Stomach (tissue), 9 donors: Measurements from ENCODE around the gene PPP1R9B. TPM values are rescaled to one million over a fixed set of nuclear protein-coding genes. Genes with fewer than 3 reads are reported as not detected.

Experiments used
- DNase-seq, 2 donors: peaks; one replicate each; pipeline versions ENCODE4 v3.0.0 to v3.0.0-alpha.2; 2013 to 2019
- H3K27ac ChIP-seq, 5 donors: fragments of 200-600 bp in 4 of 5; sonication (generic) in 4 of 5; one replicate each; pipeline ENCODE4 v1.5.1; 2013 to 2019; ENCODE audit warnings: mild to moderate bottlenecking in 1 of 5, moderate library complexity in 1 of 5
- H3K27me3 ChIP-seq, 3 donors: fragments of 200-600 bp; sonication (generic); one replicate each; pipeline ENCODE4 v1.5.1; 2017 to 2019; ENCODE audit warnings: mixed run types in 1 of 3
- H3K36me3 ChIP-seq, 4 donors: fragments of 200-600 bp; sonication (generic); 1 replicate in 3 of 4; 2 replicates in 1 of 4; pipeline ENCODE4 v1.5.1; 2016 to 2019
- H3K4me1 ChIP-seq, 4 donors: fragments of 200-600 bp; sonication (generic); one replicate each; pipeline ENCODE4 v1.5.1; 2016 to 2019
- H3K4me3 ChIP-seq, 4 donors: fragments of 200-600 bp; sonication (generic) in 3 of 4; one replicate each; pipeline ENCODE4 v1.5.1; 2016 to 2019; ENCODE audit warnings: mild to moderate bottlenecking in 1 of 4
- H3K9me3 ChIP-seq, 4 donors: fragments of 200-600 bp; sonication (generic); one replicate each; pipeline ENCODE4 v1.5.1; 2016 to 2019
- CTCF ChIP-seq, 7 experiments: fragments of 450-650 bp in 4 of 7; fragments of 200-600 bp in 3 of 7; sonication (generic) in 3 of 7; IDR thresholded peaks; one replicate each; pipeline ENCODE4 v1.5.1; 2016 to 2019; ENCODE audit warnings: antibody characterized with exemption in 7 of 7, control low read depth in 2 of 7, mild to moderate bottlenecking in 1 of 7
- EP300 ChIP-seq: sonication (generic); formaldehyde crosslinking; IDR thresholded peaks from one replicate; pipeline ENCODE4 v1.6.1; 2017; ENCODE audit warnings: antibody characterized with exemption
- POLR2A ChIP-seq, 4 donors: fragments of 450-650 bp; IDR thresholded peaks; one replicate each; pipeline ENCODE4 v1.6.1; 2016; ENCODE audit warnings: antibody characterized with exemption in 4 of 4, control low read depth in 2 of 4, mild to moderate bottlenecking in 1 of 4, moderate library complexity in 1 of 4
- POLR2AphosphoS5 ChIP-seq, 3 donors: sonication (generic); formaldehyde crosslinking; IDR thresholded peaks; one replicate each; pipeline ENCODE4 v1.6.1; 2016; ENCODE audit warnings: antibody characterized with exemption in 3 of 3
- WGBS, 5 donors: extraction: QIAGEN DNeasy Blood & Tissue Kit in 3 of 5; methylation state at CpG; one replicate each; pipeline versions ENCODE4 v1.1.5 to v1.1.7; 2013 to 2018; 5-methylcytosine and 5-hydroxymethylcytosine counted together
- intact Hi-C: fragments of 100-400 bp; cut with DNase I; formaldehyde crosslinking; loops from one replicate; pipeline ENCODE4 v1.15.1; 2023; ENCODE audit warnings: low total_unique reads
- polyA plus RNA-seq, 3 donors: library from polyadenylated mRNA; stranded (reverse); fragments of 200-250 nt; gene quantifications; one replicate each; pipeline ENCODE4 v1.2.3, GENCODE V29; 2013
- total RNA-seq, 5 donors: library from RNA; depleted of rRNA; stranded (reverse); fragments of >200 nt; gene quantifications; one replicate each; pipeline versions ENCODE4 v1.1.0 to v1.2.3, GENCODE V29; 2014 to 2016
- donor health status: healthy with polysubstance abuse.
- donor health status: Bipolar disorder and iron deficiency.
- donor health status: healthy.

Gene PPP1R9B
- total and polyA plus RNA-seq, 8 donors = 11.6 to 64.2 (median 18.9) TPM

DNA sequence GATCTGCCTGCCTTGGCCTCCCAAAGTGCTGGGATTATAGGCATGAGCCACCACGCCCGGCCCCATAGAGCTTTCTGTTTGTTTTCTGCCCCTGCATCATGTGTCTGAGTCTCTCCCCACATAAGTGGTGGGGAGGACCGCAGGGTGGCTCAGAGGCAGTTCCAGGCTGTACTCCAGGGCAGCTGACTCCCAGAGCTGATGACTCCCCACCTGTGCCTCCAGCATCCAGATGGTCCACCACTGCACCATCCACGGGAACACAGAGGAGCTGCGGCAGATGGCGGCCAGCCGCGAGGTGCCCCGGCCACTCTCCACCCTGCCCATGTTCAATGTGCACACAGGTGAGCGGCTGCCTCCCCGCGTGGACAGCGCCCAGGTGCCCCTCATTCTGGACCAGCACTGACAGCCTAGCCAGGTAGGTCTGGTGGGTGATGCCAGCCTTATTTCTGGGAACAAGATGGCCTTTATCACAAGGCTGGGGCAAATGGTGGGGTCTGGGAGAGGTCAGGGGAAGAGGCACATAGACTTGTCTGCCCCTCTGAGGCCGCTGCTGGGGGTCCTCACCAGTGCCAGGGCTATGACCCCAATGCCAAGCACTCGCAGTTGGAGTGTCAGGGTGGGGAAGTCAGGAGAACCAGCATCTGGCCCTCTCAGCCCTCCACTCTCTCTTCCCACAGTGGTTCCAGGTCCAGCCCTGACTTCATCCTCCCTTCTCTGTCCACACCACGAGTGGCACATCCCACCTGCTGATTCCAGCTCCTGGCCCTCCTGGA, 24.7 kb upstream of the PPP1R9B start:
- intact Hi-C loops = no loop called here
- TF ChIP-seq POLR2A (IDR thresholded peaks at IDR 0.05) (no peak), CTCF (IDR thresholded peaks at IDR 0.05) (no peak), EP300 (no peak), POLR2AphosphoS5 (IDR thresholded peaks at IDR 0.05) (no peak)
- peak in 1 of 2 donors; percentile 48 for DNase-seq
- WGBS, 5 donors = 71 to 80% (median 76%) methylated on average over 16 of the region's 16 CpGs
- H3K9me3 ChIP-seq = no peaks in the 10 kb centered on the region
- H3K27ac ChIP-seq = peak overlapping the region; percentile 8 to 85 (median 51)
- H3K27me3 ChIP-seq = no peaks in the 10 kb centered on the region
- H3K4me1 ChIP-seq = peaks cover 32 to 60% (median 35%) of the 10 kb centered on the region in 4 donors
- H3K4me3 ChIP-seq = no peak overlapping the region
- no peaks in the 10 kb centered on the region for H3K36me3 ChIP-seq

- intact Hi-C loops = no loop called here
- H3K4me1 ChIP-seq = peaks cover 32 to 65% (median 36%) of the 10 kb centered on the region in 4 donors
- DNase-seq = no peak
- 73 to 83% (median 77%) methylated on average over 5 to 6 of the region's 6 CpGs for WGBS, 5 donors
- no peaks in the 10 kb centered on the region for H3K27me3 ChIP-seq
- H3K4me3 ChIP-seq = no peak overlapping the region
- no peaks in the 10 kb centered on the region for H3K9me3 ChIP-seq
- no peak for TF ChIP-seq POLR2A (IDR thresholded peaks at IDR 0.05)
- TF ChIP-seq CTCF (IDR thresholded peaks at IDR 0.05) = no peak
- TF ChIP-seq POLR2AphosphoS5 (IDR thresholded peaks at IDR 0.05) = no peak
- TF ChIP-seq EP300 = no peak
- no peaks in the 10 kb centered on the region for H3K36me3 ChIP-seq
- peak overlapping the region in 3 of 5 donors; percentile 79 to 82 (median 81) for H3K27ac ChIP-seq
Observed at GRCh38 chr17:50174444-50174843, 24.0 kb upstream of the PPP1R9B start.

DNA sequence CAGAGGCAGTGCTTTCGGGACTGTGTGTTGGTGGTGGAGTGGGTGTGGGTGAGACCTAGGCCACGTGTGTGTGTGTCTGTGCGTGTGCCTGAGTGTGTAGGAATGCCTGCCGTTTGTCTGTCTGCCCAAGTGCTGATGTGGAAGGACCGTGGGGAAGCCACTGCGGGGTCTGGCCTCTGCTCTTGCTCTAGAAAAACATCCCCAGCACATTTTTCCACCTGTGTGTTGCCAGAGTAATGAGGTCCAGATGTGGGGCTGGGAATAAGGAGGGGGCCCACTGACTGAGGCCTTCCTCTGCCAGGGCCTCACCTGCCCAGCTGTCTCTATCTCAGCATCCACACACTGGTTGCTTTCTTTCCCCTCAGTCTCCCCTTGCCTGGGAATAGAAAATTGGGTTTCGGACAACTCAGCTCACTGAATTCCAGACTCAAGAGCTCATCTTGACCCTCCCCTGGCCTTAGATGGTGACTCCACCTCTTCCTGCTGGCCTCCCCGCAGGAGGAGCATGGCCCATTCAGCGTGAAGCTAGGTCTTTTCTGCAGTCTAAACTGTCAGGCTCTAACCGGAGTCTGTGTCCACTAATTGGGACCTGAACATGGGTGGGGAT, 23.0 kb upstream of the PPP1R9B start:
- intact Hi-C loops = no loop called here
- TF ChIP-seq POLR2A (IDR thresholded peaks at IDR 0.05) = no peak
- Histone ChIP-seq H3K4me1 (peaks cover 32 to 68% (median 39%) of the 10 kb centered on the region in 4 donors), H3K27ac (peak overlapping the region in 4 of 5 donors; percentile 68 to 82 (median 80)), H3K9me3 (no peaks in the 10 kb centered on the region), H3K27me3 (no peaks in the 10 kb centered on the region), H3K4me3 (no peak overlapping the region), H3K36me3 (no peaks in the 10 kb centered on the region)
- DNase-seq = peak in 1 of 2 donors; percentile 87
- 56 to 75% (median 70%) methylated on average over 5 to 10 of the region's 10 CpGs for WGBS, 5 donors

GRCh38 chr17:50172936-50173334, 22.5 kb upstream of the PPP1R9B start:
- Histone ChIP-seq H3K36me3 (no peaks in the 10 kb centered on the region), H3K27ac (peak overlapping the region in 4 of 5 donors; percentile 68 to 82 (median 80)), H3K9me3 (no peaks in the 10 kb centered on the region), H3K27me3 (no peaks in the 10 kb centered on the region), H3K4me1 (peaks cover 27 to 68% (median 36%) of the 10 kb centered on the region in 4 donors), H3K4me3 (no peak overlapping the region)
- TF ChIP-seq CTCF (IDR thresholded peaks at IDR 0.05) = no peak
- TF ChIP-seq POLR2A (IDR thresholded peaks at IDR 0.05) = no peak
- no peak for TF ChIP-seq EP300
- TF ChIP-seq POLR2AphosphoS5 (IDR thresholded peaks at IDR 0.05) = no peak
- no peak for DNase-seq
- WGBS, 5 donors = 68 to 80% (median 74%) methylated on average over 6 of the region's 6 CpGs
- intact Hi-C loops = no loop called here
